ENCODE results near the gene CALCOCO2. TPM values are rescaled to one million over a fixed set of nuclear protein-coding genes. Genes with fewer than 3 reads are reported as not detected.

Gene CALCOCO2
- total RNA-seq, 1 experiment from 2014 or later, result 23.1 TPM

GRCh38 chr17:48892940-48893645 is 62.3 kb downstream of the CALCOCO2 start:
- Histone ChIP-seq H3K27me3 (ENCODE audit: insufficient read depth, low read length) (no peaks in the 10 kb centered on the region), H3K4me2 (ENCODE audit: insufficient read depth, insufficient read length, low read length) (peak overlapping the region; percentile 82), H3K9me3 (ENCODE audit: control insufficient read depth, low read depth, low read length) (no peaks in the 10 kb centered on the region), H3K56ac (ENCODE audit: insufficient read length, low read depth, low read length) (no peak overlapping the region), H4K5ac (ENCODE audit: insufficient read length, low read depth, low read length) (no peak overlapping the region), H2BK12ac (ENCODE audit: insufficient read length, low read depth, low read length) (no peak overlapping the region), H3T11ph (ENCODE audit: low read length) (no peak overlapping the region), H4K20me1 (ENCODE audit: control insufficient read depth, insufficient read depth, insufficient read length) (no peaks in the 10 kb centered on the region), H4K91ac (ENCODE audit: insufficient read length, low read depth, low read length) (no peak overlapping the region), H3K79me1 (ENCODE audit: insufficient read depth, low read depth, low read length, poor library complexity, severe bottlenecking) (peaks cover 4% of the 10 kb centered on the region), H3K79me2 (ENCODE audit: insufficient read depth, low read length) (no peaks in the 10 kb centered on the region), H2BK20ac (ENCODE audit: low read depth, low read length, poor library complexity, severe bottlenecking) (no peak overlapping the region), H4K8ac (replicated peaks; ENCODE audit: insufficient read length, low read depth, low read length) (no peak overlapping the region), H2BK5ac (ENCODE audit: insufficient read length, low read length) (no peak overlapping the region), H3K4me1 (ENCODE audit: insufficient read depth, low read length) (no peaks in the 10 kb centered on the region), H2AK5ac (ENCODE audit: insufficient read length, low read length) (no peak overlapping the region), H2AFZ (ENCODE audit: low read length) (no peak overlapping the region), H3K14ac (ENCODE audit: insufficient read depth, low read length) (no peak overlapping the region), H3K23me2 (ENCODE audit: insufficient read length, low read depth, low read length, poor library complexity, severe bottlenecking) (peaks cover 7% of the 10 kb centered on the region), H3K18ac (ENCODE audit: insufficient read length, low read depth, low read length) (no peak overlapping the region), H3K4ac (ENCODE audit: low read depth, low read length) (no peak overlapping the region), H3K9ac (ENCODE audit: extremely low read depth, insufficient read length, low read length) (peak overlapping the region; percentile 83), H2BK120ac (ENCODE audit: low read depth, low read length, poor library complexity, severe bottlenecking) (no peak overlapping the region), H2BK15ac (ENCODE audit: low read depth, low read length) (no peak overlapping the region), H3K27ac (ENCODE audit: insufficient read length, low read depth, low read length) (no peak overlapping the region), H3K23ac (ENCODE audit: insufficient read length, low read depth, low read length) (no peak overlapping the region)
- peaks cover 2 to 8% of the 10 kb centered on the region in 2 experiments; a peak in 3 of 4 replicates for H3K4me1 Mint-ChIP-seq
- WGBS (ENCODE audit: extremely low coverage, insufficient read length, low lambda C conversion rate), result no CpG with 5 or more reads among the region's 24 CpGs
- no peaks in the 10 kb centered on the region for H3K9me3 Mint-ChIP-seq
- H3K36me3 Mint-ChIP-seq (ENCODE audit: insufficient read depth in 1 of 3, low read depth in 3 of 3), result peaks cover 12 to 19% (median 12%) of the 10 kb centered on the region in 3 experiments; a peak in 5 of 7 replicates
- H3K27me3 Mint-ChIP-seq (ENCODE audit: low read depth), result no peaks in the 10 kb centered on the region
- peak overlapping the region; percentile 41 to 97 (median 85) for H3K27ac Mint-ChIP-seq
- no peak for DNase-seq
- peak overlapping the region; percentile 89 to 95 for H3K4me3 Mint-ChIP-seq
- no peak for TF ChIP-seq CTCF (conservative IDR thresholded peaks at IDR 0.05)
